GM21367 (cell line): ENCODE measurements around the gene FLNB.
"Not testable (repeated sequence)": the region's sequence is repeated elsewhere in the genome, so short reads cannot be mapped to it uniquely, and the experiment has no call there.

ENCODE experiments used
- ATAC-seq: cut with Tn5 transposase; IDR thresholded peaks from one replicate; pipeline ENCODE4 v1.9.1; 2021; ENCODE audit not compliant: unreplicated experiment

The FLNB gene

GRCh38 chr3:58049143-58049785 is 41.0 kb downstream of the FLNB start:
- ATAC-seq: no peak

GRCh38 chr3:58051196-58051595 is 43.0 kb downstream of the FLNB start:
- ATAC-seq: no peak

GRCh38 chr3:58051658-58052261 is 43.5 kb downstream of the FLNB start:
- ATAC-seq: not testable (repeated sequence)

- no peak for ATAC-seq
Measured at GRCh38 chr3:58052373-58053273, 44.4 kb downstream of the FLNB start.

GRCh38 chr3:58054652-58055051 is 46.4 kb downstream of the FLNB start:
- ATAC-seq: no peak

GRCh38 chr3:58055314-58055713 is 47.1 kb downstream of the FLNB start:
- ATAC-seq: no peak

- not testable (repeated sequence) for ATAC-seq
Measured at GRCh38 chr3:58055891-58056290, 47.7 kb downstream of the FLNB start.

GRCh38 chr3:58058361-58059263 is 50.4 kb downstream of the FLNB start:
- no peak for ATAC-seq

- ATAC-seq: no peak
Measured at GRCh38 chr3:58059349-58060321, 51.4 kb downstream of the FLNB start.

GRCh38 chr3:58062472-58062871 is 54.2 kb downstream of the FLNB start:
- no peak for ATAC-seq

- ATAC-seq: no peak
Measured at GRCh38 chr3:58063022-58063815, 55.0 kb downstream of the FLNB start.

GRCh38 chr3:58064923-58065638 is 56.9 kb downstream of the FLNB start:
- no peak for ATAC-seq

GRCh38 chr3:58065700-58066167 is 57.5 kb downstream of the FLNB start:
- ATAC-seq: no peak

- no peak for ATAC-seq
Measured at GRCh38 chr3:58066842-58067241, 58.6 kb downstream of the FLNB start.

GRCh38 chr3:58068122-58068809 is 60.0 kb downstream of the FLNB start:
- ATAC-seq: no peak

GRCh38 chr3:58071480-58071971 is 63.3 kb downstream of the FLNB start:
- no peak for ATAC-seq

GRCh38 chr3:58072052-58072762 is 64.0 kb downstream of the FLNB start:
- ATAC-seq: no peak
